KBM-7 (cell line): ENCODE data around the gene DCAF6.

Source experiments
- DNase-seq: peaks from one replicate; pipeline ENCODE4 v3.0.0-alpha.2; 2015
- in situ Hi-C: fragments of 300-500 bp; cut with MboI; formaldehyde crosslinking; loops from 2 replicates; pipeline ENCODE4 v1.14.3; 2020; ENCODE audit warnings: low sequenced_read_pairs, low pct_unique_long_range_greater_than_20kb, mixed read lengths

Gene DCAF6

DNA sequence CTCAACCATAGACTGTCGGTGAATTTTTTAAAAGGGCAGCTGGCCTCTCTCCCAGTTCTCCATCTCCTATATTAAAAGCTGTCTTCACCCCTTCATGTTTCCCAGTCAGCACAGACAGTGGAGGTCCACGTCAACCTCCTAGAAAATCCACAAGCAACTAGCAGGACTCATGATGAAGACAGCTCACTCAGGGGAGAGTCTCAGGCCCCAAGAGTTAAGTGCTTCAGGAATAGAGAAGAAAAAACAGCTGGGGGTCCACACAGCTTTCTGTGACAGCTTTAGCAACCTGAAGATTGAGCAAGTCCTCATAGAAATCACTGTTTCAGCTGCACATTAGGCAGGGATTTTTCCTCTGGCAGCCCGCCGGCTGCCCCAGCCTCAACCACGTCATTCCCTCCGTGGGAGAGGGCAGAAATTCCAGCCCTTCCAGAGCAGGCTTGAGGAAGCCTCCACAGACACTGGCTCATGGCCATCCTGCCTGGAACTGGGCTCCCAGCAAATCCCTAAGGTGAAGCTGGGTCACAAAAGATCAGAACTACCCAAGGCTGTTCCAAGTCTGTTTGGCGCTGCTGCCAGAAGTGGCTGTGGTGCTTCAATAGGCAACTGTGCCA, 185.0 kb downstream of the DCAF6 start:
- in situ Hi-C loops: no loop called here
- DNase-seq: no peak

- DNase-seq: no peak
- in situ Hi-C loops: no loop called here
Measured at GRCh38 chr1:168125051-168125450, 188.6 kb downstream of the DCAF6 start.
